ENCODE results near the gene FAM13A.

Gene FAM13A

GRCh38 chr4:88810325-88810724 lies 246.7 kb downstream of the FAM13A start:
- Histone ChIP-seq H3K36me3 (ENCODE audit: control insufficient read depth, insufficient read depth, low read length) (no peaks in the 10 kb centered on the region), H3K27me3 (ENCODE audit: control insufficient read depth, insufficient read depth, low read length) (no peaks in the 10 kb centered on the region), H3K27ac (no peak overlapping the region), H3K79me2 (peaks cover 22% of the 10 kb centered on the region), H3K4me1 (peaks cover 9% of the 10 kb centered on the region), H3K4me3 (ENCODE audit: low read depth, low read length) (no peak overlapping the region), H3K9me3 (ENCODE audit: control insufficient read depth, low read length) (no peaks in the 10 kb centered on the region), H2AFZ (no peak overlapping the region), H3K4me2 (ENCODE audit: low read length) (no peak overlapping the region), H3K9ac (no peak overlapping the region)
- no peak for TF ChIP-seq CTCF (IDR thresholded peaks at IDR 0.05)

GRCh38 chr4:88809576-88810219 lies 247.3 kb downstream of the FAM13A start:
- H2AFZ ChIP-seq: no peak overlapping the region
- no peak overlapping the region for H3K4me2 ChIP-seq (ENCODE audit: low read length)
- H3K4me3 ChIP-seq (ENCODE audit: low read depth, low read length): no peak overlapping the region
- no peaks in the 10 kb centered on the region for H3K27me3 ChIP-seq (ENCODE audit: control insufficient read depth, insufficient read depth, low read length)
- H3K9me3 ChIP-seq (ENCODE audit: control insufficient read depth, low read length): no peaks in the 10 kb centered on the region
- TF ChIP-seq CTCF (IDR thresholded peaks at IDR 0.05): no peak
- peaks cover 9% of the 10 kb centered on the region for H3K4me1 ChIP-seq
- no peaks in the 10 kb centered on the region for H3K36me3 ChIP-seq (ENCODE audit: control insufficient read depth, insufficient read depth, low read length)
- H3K79me2 ChIP-seq: peaks cover 19% of the 10 kb centered on the region
- H3K9ac ChIP-seq: no peak overlapping the region
- H3K27ac ChIP-seq: no peak overlapping the region

- peaks cover 8% of the 10 kb centered on the region for H3K4me1 ChIP-seq
- no peak overlapping the region for H3K27ac ChIP-seq
- H3K36me3 ChIP-seq (ENCODE audit: control insufficient read depth, insufficient read depth, low read length): no peaks in the 10 kb centered on the region
- no peak overlapping the region for H3K9ac ChIP-seq
- H3K79me2 ChIP-seq: peaks cover 18% of the 10 kb centered on the region
- no peaks in the 10 kb centered on the region for H3K27me3 ChIP-seq (ENCODE audit: control insufficient read depth, insufficient read depth, low read length)
- H3K4me2 ChIP-seq (ENCODE audit: low read length): no peak overlapping the region
- TF ChIP-seq CTCF (IDR thresholded peaks at IDR 0.05): no peak
- no peak overlapping the region for H3K4me3 ChIP-seq (ENCODE audit: low read depth, low read length)
- no peaks in the 10 kb centered on the region for H3K9me3 ChIP-seq (ENCODE audit: control insufficient read depth, low read length)
- no peak overlapping the region for H2AFZ ChIP-seq
These were observed 247.9 kb downstream of the FAM13A start for GRCh38 chr4:88809101-88809500.

GRCh38 chr4:88807499-88807898 lies 249.5 kb downstream of the FAM13A start:
- no peak overlapping the region for H3K4me3 ChIP-seq (ENCODE audit: low read depth, low read length)
- no peaks in the 10 kb centered on the region for H3K9me3 ChIP-seq (ENCODE audit: control insufficient read depth, low read length)
- no peak overlapping the region for H3K27ac ChIP-seq
- H3K9ac ChIP-seq: no peak overlapping the region
- peaks cover 3% of the 10 kb centered on the region for H3K4me1 ChIP-seq
- no peak for TF ChIP-seq CTCF (IDR thresholded peaks at IDR 0.05)
- H3K36me3 ChIP-seq (ENCODE audit: control insufficient read depth, insufficient read depth, low read length): no peaks in the 10 kb centered on the region
- H3K79me2 ChIP-seq: peaks cover 11% of the 10 kb centered on the region
- peak overlapping the region; percentile 55 for H3K4me2 ChIP-seq (ENCODE audit: low read length)
- no peak overlapping the region for H2AFZ ChIP-seq
- H3K27me3 ChIP-seq (ENCODE audit: control insufficient read depth, insufficient read depth, low read length): no peaks in the 10 kb centered on the region

GRCh38 chr4:88804234-88804633 lies 252.8 kb downstream of the FAM13A start:
- no peak for TF ChIP-seq CTCF (IDR thresholded peaks at IDR 0.05)
- Histone ChIP-seq H3K36me3 (ENCODE audit: control insufficient read depth, insufficient read depth, low read length) (no peaks in the 10 kb centered on the region), H3K27ac (no peak overlapping the region), H3K79me2 (peaks cover 13% of the 10 kb centered on the region), H3K9ac (no peak overlapping the region), H3K4me3 (ENCODE audit: low read depth, low read length) (no peak overlapping the region), H2AFZ (no peak overlapping the region), H3K4me1 (peaks cover 6% of the 10 kb centered on the region), H3K4me2 (ENCODE audit: low read length) (no peak overlapping the region), H3K9me3 (ENCODE audit: control insufficient read depth, low read length) (no peaks in the 10 kb centered on the region), H3K27me3 (ENCODE audit: control insufficient read depth, insufficient read depth, low read length) (no peaks in the 10 kb centered on the region)
